Adrenal gland (tissue), 19 donors: ENCODE measurements around the gene DOCK9. TPM values are rescaled to one million over a fixed set of nuclear protein-coding genes. Genes with fewer than 3 reads are reported as not detected.

Experiments
- DNase-seq, 7 donors: peaks; one replicate each; pipeline ENCODE4 v3.0.0-alpha.2; 2019 to 2020
- H3K27ac ChIP-seq, 5 donors: fragments of 200-600 bp; sonication (generic) in 4 of 5; 1 replicate in 3 of 5; 2 replicates in 2 of 5; pipeline versions ENCODE4 v1.5.1 to v1.8.0; 2016 to 2020; ENCODE audit warnings: mild to moderate bottlenecking in 1 of 5
- H3K27me3 ChIP-seq: fragments of 200-600 bp; 2 replicates; pipeline ENCODE4 v1.8.0; 2021
- H3K36me3 ChIP-seq, 2 donors: fragments of 200-600 bp; replicated peaks in 1 of 2; 1 replicate in 1 of 2; 2 replicates in 1 of 2; pipeline versions ENCODE4 v1.5.1 to v1.8.0; 2018 to 2022
- H3K4me1 ChIP-seq, 2 donors: fragments of 200-600 bp; replicated peaks in 1 of 2; 1 replicate in 1 of 2; 2 replicates in 1 of 2; pipeline versions ENCODE4 v1.5.1 to v1.8.0; 2018 to 2021
- H3K4me3 ChIP-seq, 4 donors: fragments of 200-600 bp; sonication (generic) in 3 of 4; one replicate each; pipeline ENCODE4 v1.5.1; 2016 to 2018
- H3K9me3 ChIP-seq, 3 donors: fragments of 200-600 bp; sonication (generic) in 1 of 3; replicated peaks in 1 of 3; 1 replicate in 2 of 3; 2 replicates in 1 of 3; pipeline versions ENCODE4 v1.5.1 to v1.8.0; 2016 to 2021
- POLR2A ChIP-seq, 2 donors: fragments of 450-650 bp; IDR thresholded peaks; one replicate each; pipeline ENCODE4 v1.6.1; 2017; ENCODE audit warnings: antibody characterized with exemption in 2 of 2, mild to moderate bottlenecking in 2 of 2, moderate library complexity in 1 of 2
- WGBS, 4 donors: extraction: QIAGEN DNeasy Blood & Tissue Kit in 2 of 4; methylation state at CpG; one replicate each; pipeline versions ENCODE4 v1.1.5 to v1.1.7; 2013 to 2017; 5-methylcytosine and 5-hydroxymethylcytosine counted together
- intact Hi-C, 2 donors: fragments of 100-400 bp; cut with DNase I; formaldehyde crosslinking; loops; one replicate each; pipeline versions ENCODE4 v1.14.1 to v1.15.0; 2022 to 2023
- long read RNA-seq, 10 donors: library from polyadenylated mRNA in 3 of 10; unstranded in 2 of 10; stranded (forward) in 1 of 10; transcript quantifications; one replicate each; pipeline ENCODE4 v2.0.0 and lab custom pipeline, GENCODE V29; 2021 to 2026
- polyA plus RNA-seq, 3 donors: library from polyadenylated mRNA; stranded (reverse); fragments of 200-250 nt in 2 of 3; fragments of 350-450 nt in 1 of 3; fragmentation: Illumina TruSeq in 1 of 3; extraction: RNeasy Lipid Tissue Mini Kit (QIAGEN cat#74804) in 1 of 3; gene quantifications; one replicate each; pipeline ENCODE4 v1.2.3, GENCODE V29; 2013 to 2014
- total RNA-seq, 9 donors: library from RNA; depleted of rRNA in 4 of 9; stranded (reverse); fragments of >200 nt in 4 of 9; fragments of 120-200 nt in 1 of 9; fragmentation: NEBNext Ultra II Directional in 1 of 9; extraction: Animal tissue kit (Norgen Biotek cat#: 25700) in 1 of 9; gene quantifications; one replicate each; pipeline versions ENCODE4 v1.1.0 to v1.2.4, GENCODE V29; 2013 to 2023
- TF ChIP-seq, protein P1 (sequence below), 6 experiments: fragments of 450-650 bp in 4 of 6; fragments of 200-600 bp in 2 of 6; sonication (generic) in 1 of 6; IDR thresholded peaks; 1 replicate in 5 of 6; 2 replicates in 1 of 6; pipeline versions ENCODE4 v1.5.1 to v1.8.0; 2016 to 2021; ENCODE audit warnings: antibody characterized with exemption in 6 of 6, mild to moderate bottlenecking in 2 of 6, moderate library complexity in 1 of 6
- donor health status: healthy with polysubstance abuse.
- donor health status: Bipolar disorder and iron deficiency.
- donor health status: DM: yes; HTN: yes; CAD: no.
- donor health status: DM: no; HTN: no; CAD: no.
- donor health status: DM: no; HTN: no; CAD: no.
- donor health status: DM: yes; HTN: yes; CAD: no.

The DOCK9 gene, protein sequence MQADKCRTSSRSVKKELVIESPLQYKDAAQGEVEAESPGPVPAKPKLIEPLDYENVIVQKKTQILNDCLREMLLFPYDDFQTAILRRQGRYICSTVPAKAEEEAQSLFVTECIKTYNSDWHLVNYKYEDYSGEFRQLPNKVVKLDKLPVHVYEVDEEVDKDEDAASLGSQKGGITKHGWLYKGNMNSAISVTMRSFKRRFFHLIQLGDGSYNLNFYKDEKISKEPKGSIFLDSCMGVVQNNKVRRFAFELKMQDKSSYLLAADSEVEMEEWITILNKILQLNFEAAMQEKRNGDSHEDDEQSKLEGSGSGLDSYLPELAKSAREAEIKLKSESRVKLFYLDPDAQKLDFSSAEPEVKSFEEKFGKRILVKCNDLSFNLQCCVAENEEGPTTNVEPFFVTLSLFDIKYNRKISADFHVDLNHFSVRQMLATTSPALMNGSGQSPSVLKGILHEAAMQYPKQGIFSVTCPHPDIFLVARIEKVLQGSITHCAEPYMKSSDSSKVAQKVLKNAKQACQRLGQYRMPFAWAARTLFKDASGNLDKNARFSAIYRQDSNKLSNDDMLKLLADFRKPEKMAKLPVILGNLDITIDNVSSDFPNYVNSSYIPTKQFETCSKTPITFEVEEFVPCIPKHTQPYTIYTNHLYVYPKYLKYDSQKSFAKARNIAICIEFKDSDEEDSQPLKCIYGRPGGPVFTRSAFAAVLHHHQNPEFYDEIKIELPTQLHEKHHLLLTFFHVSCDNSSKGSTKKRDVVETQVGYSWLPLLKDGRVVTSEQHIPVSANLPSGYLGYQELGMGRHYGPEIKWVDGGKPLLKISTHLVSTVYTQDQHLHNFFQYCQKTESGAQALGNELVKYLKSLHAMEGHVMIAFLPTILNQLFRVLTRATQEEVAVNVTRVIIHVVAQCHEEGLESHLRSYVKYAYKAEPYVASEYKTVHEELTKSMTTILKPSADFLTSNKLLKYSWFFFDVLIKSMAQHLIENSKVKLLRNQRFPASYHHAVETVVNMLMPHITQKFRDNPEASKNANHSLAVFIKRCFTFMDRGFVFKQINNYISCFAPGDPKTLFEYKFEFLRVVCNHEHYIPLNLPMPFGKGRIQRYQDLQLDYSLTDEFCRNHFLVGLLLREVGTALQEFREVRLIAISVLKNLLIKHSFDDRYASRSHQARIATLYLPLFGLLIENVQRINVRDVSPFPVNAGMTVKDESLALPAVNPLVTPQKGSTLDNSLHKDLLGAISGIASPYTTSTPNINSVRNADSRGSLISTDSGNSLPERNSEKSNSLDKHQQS (N-terminal part only)
- total RNA-seq (10 to 100 TPM; 27.4 to 83.4 (median 53.5) TPM), polyA plus RNA-seq (10 to 100 TPM; 16.2 to 40.8 (median 21.2) TPM)
- long read RNA-seq, donor 1: 0 reads
- long read RNA-seq, donor 2: 0 reads
- long read RNA-seq, donor 3: 0 reads
- long read RNA-seq, donor 4, partial matches to known transcripts: 3 of 5 reads
- long read RNA-seq, donor 4, other reads (novel, unspliced or antisense): 2 of 5 reads
- long read RNA-seq, donor 5, partial matches to known transcripts: 5 of 12 reads
- long read RNA-seq, donor 5, other reads (novel, unspliced or antisense): 7 of 12 reads
- long read RNA-seq, donor 6, partial matches to known transcripts: 0 of 2 reads
- long read RNA-seq, donor 6, other reads (novel, unspliced or antisense): 2 of 2 reads
- long read RNA-seq, donor 7: 0 reads
- long read RNA-seq, donor 8: 0 reads
- long read RNA-seq, donor 9: 0 reads
- long read RNA-seq, donor 10: 0 reads

DNA sequence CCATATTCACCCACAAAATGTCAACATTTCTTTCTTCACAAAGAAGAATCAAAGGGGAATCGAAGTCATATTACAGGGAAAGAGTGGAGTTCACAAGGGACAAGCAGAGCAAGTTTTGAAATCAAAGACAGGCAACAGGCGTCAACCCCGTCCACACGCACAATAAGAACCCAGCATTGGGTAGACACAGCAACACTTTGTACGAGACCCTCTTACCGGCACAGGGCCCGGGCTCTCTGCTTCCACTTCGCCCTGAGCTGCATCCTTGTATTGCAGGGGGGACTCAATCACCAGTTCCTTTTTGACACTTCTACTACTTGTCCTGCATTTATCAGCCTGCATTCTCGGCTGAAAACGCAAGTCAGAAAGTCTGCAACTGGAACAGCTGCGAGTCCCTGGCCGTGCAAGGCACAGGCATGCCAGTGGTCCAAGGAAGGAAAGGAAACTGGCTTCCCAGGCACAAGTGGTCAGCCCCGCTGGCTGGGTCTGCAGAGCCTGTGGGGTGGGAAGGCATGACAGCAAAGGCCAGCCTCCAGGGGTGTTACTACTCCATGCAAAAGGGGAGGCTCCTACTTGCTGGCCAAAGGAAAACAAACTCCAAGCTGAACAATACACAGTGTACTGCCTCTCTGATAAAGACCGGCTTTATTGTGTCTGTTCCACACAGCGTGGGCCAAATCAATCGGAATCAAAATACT, at the start of gene DOCK9:
TSS of gene DOCK9 (minus strand) at position 497 of the 698 bp plus-strand sequence. CDS start at position 342, 155 bp downstream.
- TF ChIP-seq, protein P1, sequence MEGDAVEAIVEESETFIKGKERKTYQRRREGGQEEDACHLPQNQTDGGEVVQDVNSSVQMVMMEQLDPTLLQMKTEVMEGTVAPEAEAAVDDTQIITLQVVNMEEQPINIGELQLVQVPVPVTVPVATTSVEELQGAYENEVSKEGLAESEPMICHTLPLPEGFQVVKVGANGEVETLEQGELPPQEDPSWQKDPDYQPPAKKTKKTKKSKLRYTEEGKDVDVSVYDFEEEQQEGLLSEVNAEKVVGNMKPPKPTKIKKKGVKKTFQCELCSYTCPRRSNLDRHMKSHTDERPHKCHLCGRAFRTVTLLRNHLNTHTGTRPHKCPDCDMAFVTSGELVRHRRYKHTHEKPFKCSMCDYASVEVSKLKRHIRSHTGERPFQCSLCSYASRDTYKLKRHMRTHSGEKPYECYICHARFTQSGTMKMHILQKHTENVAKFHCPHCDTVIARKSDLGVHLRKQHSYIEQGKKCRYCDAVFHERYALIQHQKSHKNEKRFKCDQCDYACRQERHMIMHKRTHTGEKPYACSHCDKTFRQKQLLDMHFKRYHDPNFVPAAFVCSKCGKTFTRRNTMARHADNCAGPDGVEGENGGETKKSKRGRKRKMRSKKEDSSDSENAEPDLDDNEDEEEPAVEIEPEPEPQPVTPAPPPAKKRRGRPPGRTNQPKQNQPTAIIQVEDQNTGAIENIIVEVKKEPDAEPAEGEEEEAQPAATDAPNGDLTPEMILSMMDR (IDR thresholded peaks at IDR 0.05): no peak
- TF ChIP-seq POLR2A (IDR thresholded peaks at IDR 0.05): peak in 1 of 2 donors; percentile 25
- Histone ChIP-seq H3K27me3 (no peaks in the 10 kb centered on the region), H3K27ac (peak within 1 kb of the TSS in 2 of 5 donors; percentile 2 to 33), H3K4me3 (peak within 1 kb of the TSS in 2 of 4 donors; percentile 13 to 50), H3K4me1 (peaks cover 6 to 26% of the 10 kb centered on the region in 2 donors), H3K9me3 (no peaks in the 10 kb centered on the region), H3K36me3 (no peaks in the 10 kb centered on the region)
- peak in 4 of 7 donors; percentile 34 to 61 (median 46) for DNase-seq
- 55 to 61% (median 59%) methylated on average over 16 of the region's 16 CpGs for WGBS, 4 donors
- intact Hi-C loops: no loop called here

DNA sequence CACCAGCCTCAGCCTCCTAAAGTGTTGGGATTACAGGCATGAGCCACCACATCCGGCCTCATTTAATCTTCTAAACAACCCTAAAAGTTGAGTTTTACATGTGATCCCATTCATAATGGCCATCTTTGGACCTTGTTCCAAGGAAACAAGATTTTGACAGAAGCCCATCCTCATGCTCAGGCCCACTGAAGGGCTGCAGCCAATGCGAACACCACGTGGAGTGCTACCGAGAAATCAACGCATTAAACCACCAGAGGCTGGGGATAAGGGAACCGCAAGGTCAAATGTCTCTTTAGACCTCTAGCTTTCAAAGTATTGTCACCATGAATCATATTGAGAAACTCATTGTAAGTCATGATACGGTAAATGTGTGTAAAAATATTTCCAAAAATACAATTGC, 49.4 kb upstream of the DOCK9 start:
- Histone ChIP-seq H3K9me3 (no peaks in the 10 kb centered on the region), H3K27me3 (no peaks in the 10 kb centered on the region), H3K4me3 (no peak overlapping the region), H3K27ac (no peak overlapping the region), H3K4me1 (peaks cover 0 to 4% of the 10 kb centered on the region in 2 donors), H3K36me3 (no peaks in the 10 kb centered on the region)
- no peak for TF ChIP-seq POLR2A (IDR thresholded peaks at IDR 0.05)
- intact Hi-C loops: no loop called here
- DNase-seq: no peak
- 79 to 92% (median 84%) methylated on average over 7 of the region's 7 CpGs for WGBS, 4 donors

DNA sequence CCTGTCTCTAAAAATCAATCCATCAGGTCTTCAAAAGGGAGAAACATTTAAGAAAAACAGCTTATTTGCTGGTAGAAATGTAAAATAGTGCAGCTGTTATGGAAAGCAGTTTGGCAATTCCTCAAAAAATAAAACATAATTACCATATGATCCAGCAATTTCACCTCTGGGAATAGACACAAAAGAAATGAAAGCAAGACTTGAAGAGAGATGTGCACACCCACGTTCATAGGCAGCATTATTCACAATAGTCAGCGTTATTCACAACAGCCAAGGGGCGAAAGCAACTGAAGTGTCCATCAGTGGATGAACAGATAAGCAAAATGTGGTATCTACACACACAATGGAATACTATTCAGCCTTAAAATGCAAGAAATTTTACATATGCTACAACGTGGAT, 45.1 kb upstream of the DOCK9 start:
- intact Hi-C loops: no loop called here
- 73 to 90% (median 79%) methylated on average over 4 of the region's 4 CpGs for WGBS, 4 donors
- Histone ChIP-seq H3K27ac (no peak overlapping the region), H3K4me3 (no peak overlapping the region), H3K9me3 (no peaks in the 10 kb centered on the region), H3K36me3 (no peaks in the 10 kb centered on the region), H3K4me1 (no peaks in the 10 kb centered on the region), H3K27me3 (no peaks in the 10 kb centered on the region)
- TF ChIP-seq, protein P1 (IDR thresholded peaks at IDR 0.05): no peak
- DNase-seq: no peak
